K562 (cell line): ENCODE data around the gene CUL2. TPM values are rescaled to one million over a fixed set of nuclear protein-coding genes. Genes with fewer than 3 reads are reported as not detected.
A peak's percentile ranks its signal among the peaks of the same experiment; 100 is the strongest.

Source experiments
- ATAC-seq: fragments of 200-7000 bp; cut with Tn5 transposase; 3 replicates; pipeline ENCODE4 v1.9.1; 2020; ENCODE audit warnings: moderate library complexity
- BruUV-seq: library from RNA; stranded (reverse); fragments of 400-500 nt; replicated peaks from 2 replicates; lab custom pipeline; 2021; lab: Mats Ljungman, UMichigan
- CTCF ChIA-PET: fragments of 300-600 bp; formaldehyde crosslinking; extraction: SDS; loops from one replicate; lab custom pipeline; 2021; ENCODE audit warnings: low intra/inter-chr PET ratio; lab: Yijun Ruan, JAX
- POLR2A ChIA-PET: fragments of 300-600, 350-650 bp; sonication (Branson Sonifier 250); formaldehyde crosslinking; extraction: SDS; loops from one replicate; lab custom pipeline; 2021; ENCODE audit warnings: antibody characterized with exemption, inconsistent platforms; lab: Yijun Ruan, JAX
- DNase-seq, 4 experiments: peaks; one replicate each; pipeline versions ENCODE4 v3.0.0 to v3.0.0-alpha.2; 2011 to 2018; ENCODE audit warnings: low spot score in 3 of 4, mixed read lengths in 3 of 4; ENCODE audit errors: extremely low read depth in 1 of 4
- FAIRE-seq: peaks from 2 replicates; lab custom pipeline; 2011; peaks lifted over from hg19 to GRCh38; lab: Jason Lieb, UNC
- H2AFZ ChIP-seq: 2 replicates; pipeline ENCODE4 v1.6.0; 2011; ENCODE audit warnings: low read depth, low read length, control low read depth, inconsistent platforms
- H3K27ac ChIP-seq: fragments of 200-600 bp; 3 replicates; pipeline ENCODE4 v1.8.0; 2011; ENCODE audit warnings: low read depth, mild to moderate bottlenecking, control low read depth, inconsistent platforms, low read length, moderate library complexity, mixed read lengths; ENCODE audit errors: extremely low read depth
- H3K27me3 ChIP-seq, 2 experiments: fragments of 300-600 bp in 1 of 2; 2 replicates in 1 of 2; 3 replicates in 1 of 2; pipeline versions ENCODE4 v1.6.0 to v1.8.0; 2011; ENCODE audit warnings: inconsistent platforms in 2 of 2, low read length in 2 of 2, mild to moderate bottlenecking in 1 of 2, mixed read lengths in 1 of 2, moderate library complexity in 1 of 2; ENCODE audit not compliant: control insufficient read depth in 2 of 2, insufficient read depth in 2 of 2
- H3K36me3 ChIP-seq: fragments of 300-600 bp; 3 replicates; pipeline ENCODE4 v1.8.0; 2011; ENCODE audit warnings: mild to moderate bottlenecking, low read length, inconsistent platforms; ENCODE audit not compliant: control insufficient read depth, insufficient read depth
- H3K4me1 ChIP-seq, 2 experiments: fragments of 200-600 bp in 1 of 2; replicated peaks in 1 of 2; 2 replicates in 1 of 2; 3 replicates in 1 of 2; pipeline versions ENCODE4 v1.5.1 to v1.8.0; 2011; ENCODE audit warnings: inconsistent platforms in 2 of 2, low read length in 2 of 2, mild to moderate bottlenecking in 1 of 2, mixed read lengths in 1 of 2, moderate library complexity in 1 of 2; ENCODE audit not compliant: control insufficient read depth in 2 of 2, insufficient read depth in 2 of 2
- H3K4me2 ChIP-seq: 2 replicates; pipeline ENCODE4 v1.6.1; 2011; ENCODE audit warnings: low read length, control low read depth, inconsistent platforms, mixed read lengths; ENCODE audit not compliant: insufficient read depth
- H3K4me3 ChIP-seq: fragments of 200-600 bp; sonication (generic), shearing (Covaris generic); 2 replicates; pipeline ENCODE4 v1.5.1; 2016; ENCODE audit warnings: control low read depth, inconsistent platforms
- H3K79me2 ChIP-seq: fragments of 200-600 bp; 3 replicates; pipeline ENCODE4 v1.8.0; 2011; ENCODE audit warnings: low read length, inconsistent platforms; ENCODE audit not compliant: control insufficient read depth, insufficient read depth
- H3K9ac ChIP-seq, 2 experiments: 2 replicates each; pipeline versions ENCODE4 v1.6.0 to v1.6.1; 2011; ENCODE audit warnings: low read depth in 2 of 2, low read length in 2 of 2, control low read depth in 1 of 2, inconsistent platforms in 1 of 2, mild to moderate bottlenecking in 1 of 2, mixed read lengths in 1 of 2; ENCODE audit not compliant: insufficient read depth in 1 of 2
- H3K9me1 ChIP-seq: one replicate; pipeline ENCODE4 v1.6.0; 2011; ENCODE audit warnings: inconsistent platforms, mild to moderate bottlenecking, low read length, moderate library complexity; ENCODE audit not compliant: control insufficient read depth, insufficient read depth
- H3K9me3 ChIP-seq: replicated peaks from 2 replicates; pipeline ENCODE4 v1.5.1; 2011; ENCODE audit warnings: low read depth, low read length, inconsistent platforms; ENCODE audit not compliant: control insufficient read depth, insufficient read depth
- H4K20me1 ChIP-seq: replicated peaks from 2 replicates; pipeline ENCODE4 v1.6.1; 2011; ENCODE audit warnings: low read length, inconsistent platforms, mixed read lengths; ENCODE audit not compliant: control insufficient read depth, insufficient read depth
- CBX8 ChIP-seq: fragments of 200-600 bp; sonication (generic); IDR thresholded peaks from 2 replicates; pipeline ENCODE4 v1.6.1; 2012; ENCODE audit warnings: borderline replicate concordance, mixed run types, low read depth, mild to moderate bottlenecking, moderate library complexity, mixed read lengths, low read length, control low read depth, inconsistent platforms; ENCODE audit not compliant: poor library complexity, severe bottlenecking; ENCODE audit errors: extremely low read depth
- DDX20 ChIP-seq: fragments of 450-650 bp; IDR thresholded peaks from 2 replicates; pipeline ENCODE4 v1.6.1; 2016; ENCODE audit warnings: missing genetic modification characterization, low read depth, mild to moderate bottlenecking, missing compliant biosample characterization, moderate library complexity
- EP300 ChIP-seq: IDR thresholded peaks from 2 replicates; pipeline ENCODE4 v1.6.1; 2012; ENCODE audit warnings: low read length, improper control_type of control experiment
- MTA1 ChIP-seq: fragments of 450-650 bp; IDR thresholded peaks from 2 replicates; pipeline ENCODE4 v1.6.1; 2017; ENCODE audit warnings: borderline replicate concordance
- PML ChIP-seq: IDR thresholded peaks from 2 replicates; pipeline ENCODE4 v1.6.1; 2012; ENCODE audit warnings: low read length, inconsistent platforms
- SIRT6 ChIP-seq: IDR thresholded peaks from one replicate; pipeline ENCODE4 v1.6.1; 2012; ENCODE audit warnings: low read depth, mild to moderate bottlenecking, control low read depth, inconsistent platforms, low read length, moderate library complexity
- TFAM ChIP-seq: fragments of 250-450 bp; sonication (Bioruptor Pico); conservative IDR thresholded peaks from 2 replicates; pipeline ENCODE4 v1.5.0; 2021; ENCODE audit warnings: mild to moderate bottlenecking, moderate library complexity
- ZNF282 ChIP-seq: sonication (generic); formaldehyde crosslinking; IDR thresholded peaks from 2 replicates; pipeline ENCODE4 v1.8.1; 2023; ENCODE audit warnings: missing genetic modification reagents
- WGBS: fragments of 100-300 bp; shearing (Covaris generic); methylation state at CpG from one replicate; pipeline ENCODE4 v1.1.6; 2016; ENCODE audit warnings: low coverage, mixed read lengths; ENCODE audit not compliant: insufficient coverage; ENCODE audit errors: missing lambda C conversion rate; 5-methylcytosine and 5-hydroxymethylcytosine counted together
- in situ Hi-C: fragments of 300-500 bp; cut with MboI; formaldehyde crosslinking; loops from 4 replicates; pipeline ENCODE4 v1.15.0; 2018; ENCODE audit warnings: inconsistent platforms, mixed read lengths
- intact Hi-C: fragments of 100-400 bp; cut with micrococcal nuclease; formaldehyde crosslinking; loops from 2 replicates; pipeline ENCODE4 v1.14.2; 2022
- polyA plus RNA-seq, 8 experiments: library from polyadenylated mRNA; depleted of rRNA in 4 of 8; stranded (reverse) in 5 of 8; unstranded in 3 of 8; fragments of >200 nt; fragmentation: Nextera tagmentation in 2 of 8; fragmentation: Illumina TruSeq in 1 of 8; extraction: Ambion mirVana in 2 of 8; extraction: Trizol in 1 of 8; gene quantifications; 2 replicates each; pipeline versions ENCODE4 v1.2.1 to v1.2.3, GENCODE V29; 2011 to 2014; ENCODE audit warnings: inconsistent platforms in 1 of 8, missing spikeins in 1 of 8
- total RNA-seq, 7 experiments: library from RNA; depleted of rRNA in 6 of 7; stranded (reverse); fragments of >200 nt in 6 of 7; fragmentation: Illumina TruSeq in 2 of 7; extraction: Trizol in 2 of 7; gene quantifications; 2 replicates each; pipeline versions ENCODE4 v1.2.1 to v1.2.3, GENCODE V29; 2011 to 2021; ENCODE audit warnings: low replicate concordance in 1 of 7
- TF ChIP-seq, protein P1 (sequence below): fragments of 450-650 bp; IDR thresholded peaks from 2 replicates; pipeline ENCODE4 v1.6.1; 2016; ENCODE audit warnings: low read depth
- TF ChIP-seq, protein P2 (sequence below): fragments of 450-650 bp; formaldehyde crosslinking; IDR thresholded peaks from 2 replicates; pipeline ENCODE4 v1.4.0; 2020; ENCODE audit warnings: mild to moderate bottlenecking, mixed read lengths

CUL2 gene
- total and polyA plus RNA-seq, 9 of the 15 experiments (the other 6 are each of a cell fraction or from before 2014, with no cell fraction given), result 17.3 to 46.3 (median 41.2) TPM

GRCh38 chr10:35126530-35127288 lies 36.6 kb upstream of the CUL2 start, which contains the start of gene CREM:
CREM (plus strand) TSS chr10:35126846; CDS start chr10:35137836, 10,990 bp downstream.
- ATAC-seq, result peak; percentile 84
- Histone ChIP-seq H3K9me1 (no peaks in the 10 kb centered on the region), H3K4me1 (peaks cover 15 to 22% of the 10 kb centered on the region in 2 experiments), H3K36me3 (no peaks in the 10 kb centered on the region), H3K27ac (peak within 1 kb of the TSS; percentile 99), H2AFZ (peak within 1 kb of the TSS; percentile 93), H3K4me2 (peak within 1 kb of the TSS; percentile 96), H3K4me3 (peak within 1 kb of the TSS; percentile 95), H3K79me2 (peaks cover 43% of the 10 kb centered on the region), H3K9me3 (no peaks in the 10 kb centered on the region), H4K20me1 (no peaks in the 10 kb centered on the region), H3K27me3 (no peaks in the 10 kb centered on the region), H3K9ac (peak within 1 kb of the TSS; percentile 98 to 99)
- peak; percentile 97 to 98 (median 98) for DNase-seq
- CTCF ChIA-PET, result interaction anchor here (0.7 to 1.0 kb wide), 3 partner anchors 69 to 93 kb away, joined by 5 to 7 read pairs (median 5); no protein-coding TSS in a partner anchor
- in situ Hi-C loops, result no loop called here
- no TSS peak for BruUV-seq
- FAIRE-seq, result peak; percentile 77
- intact Hi-C loops, result loop anchor here (1.0 to 10.0 kb wide), 6 partner anchors 69 to 508 kb away; partner anchors contain the start of gene GJD4
- WGBS, result under 1% methylated on average over 52 of the region's 80 CpGs
- POLR2A ChIA-PET, result interaction anchor here (0.6 to 3.7 kb wide), 17 partner anchors 8 to 676 kb away, joined by 3 to 24 read pairs (median 4); partner anchors contain the start of gene CUL2
- no peak for TF ChIP-seq SIRT6
- peak; percentile 90 for TF ChIP-seq MTA1
- no peak for TF ChIP-seq ZNF282 (CRISPR knock-in tag)
- TF ChIP-seq, protein P1, sequence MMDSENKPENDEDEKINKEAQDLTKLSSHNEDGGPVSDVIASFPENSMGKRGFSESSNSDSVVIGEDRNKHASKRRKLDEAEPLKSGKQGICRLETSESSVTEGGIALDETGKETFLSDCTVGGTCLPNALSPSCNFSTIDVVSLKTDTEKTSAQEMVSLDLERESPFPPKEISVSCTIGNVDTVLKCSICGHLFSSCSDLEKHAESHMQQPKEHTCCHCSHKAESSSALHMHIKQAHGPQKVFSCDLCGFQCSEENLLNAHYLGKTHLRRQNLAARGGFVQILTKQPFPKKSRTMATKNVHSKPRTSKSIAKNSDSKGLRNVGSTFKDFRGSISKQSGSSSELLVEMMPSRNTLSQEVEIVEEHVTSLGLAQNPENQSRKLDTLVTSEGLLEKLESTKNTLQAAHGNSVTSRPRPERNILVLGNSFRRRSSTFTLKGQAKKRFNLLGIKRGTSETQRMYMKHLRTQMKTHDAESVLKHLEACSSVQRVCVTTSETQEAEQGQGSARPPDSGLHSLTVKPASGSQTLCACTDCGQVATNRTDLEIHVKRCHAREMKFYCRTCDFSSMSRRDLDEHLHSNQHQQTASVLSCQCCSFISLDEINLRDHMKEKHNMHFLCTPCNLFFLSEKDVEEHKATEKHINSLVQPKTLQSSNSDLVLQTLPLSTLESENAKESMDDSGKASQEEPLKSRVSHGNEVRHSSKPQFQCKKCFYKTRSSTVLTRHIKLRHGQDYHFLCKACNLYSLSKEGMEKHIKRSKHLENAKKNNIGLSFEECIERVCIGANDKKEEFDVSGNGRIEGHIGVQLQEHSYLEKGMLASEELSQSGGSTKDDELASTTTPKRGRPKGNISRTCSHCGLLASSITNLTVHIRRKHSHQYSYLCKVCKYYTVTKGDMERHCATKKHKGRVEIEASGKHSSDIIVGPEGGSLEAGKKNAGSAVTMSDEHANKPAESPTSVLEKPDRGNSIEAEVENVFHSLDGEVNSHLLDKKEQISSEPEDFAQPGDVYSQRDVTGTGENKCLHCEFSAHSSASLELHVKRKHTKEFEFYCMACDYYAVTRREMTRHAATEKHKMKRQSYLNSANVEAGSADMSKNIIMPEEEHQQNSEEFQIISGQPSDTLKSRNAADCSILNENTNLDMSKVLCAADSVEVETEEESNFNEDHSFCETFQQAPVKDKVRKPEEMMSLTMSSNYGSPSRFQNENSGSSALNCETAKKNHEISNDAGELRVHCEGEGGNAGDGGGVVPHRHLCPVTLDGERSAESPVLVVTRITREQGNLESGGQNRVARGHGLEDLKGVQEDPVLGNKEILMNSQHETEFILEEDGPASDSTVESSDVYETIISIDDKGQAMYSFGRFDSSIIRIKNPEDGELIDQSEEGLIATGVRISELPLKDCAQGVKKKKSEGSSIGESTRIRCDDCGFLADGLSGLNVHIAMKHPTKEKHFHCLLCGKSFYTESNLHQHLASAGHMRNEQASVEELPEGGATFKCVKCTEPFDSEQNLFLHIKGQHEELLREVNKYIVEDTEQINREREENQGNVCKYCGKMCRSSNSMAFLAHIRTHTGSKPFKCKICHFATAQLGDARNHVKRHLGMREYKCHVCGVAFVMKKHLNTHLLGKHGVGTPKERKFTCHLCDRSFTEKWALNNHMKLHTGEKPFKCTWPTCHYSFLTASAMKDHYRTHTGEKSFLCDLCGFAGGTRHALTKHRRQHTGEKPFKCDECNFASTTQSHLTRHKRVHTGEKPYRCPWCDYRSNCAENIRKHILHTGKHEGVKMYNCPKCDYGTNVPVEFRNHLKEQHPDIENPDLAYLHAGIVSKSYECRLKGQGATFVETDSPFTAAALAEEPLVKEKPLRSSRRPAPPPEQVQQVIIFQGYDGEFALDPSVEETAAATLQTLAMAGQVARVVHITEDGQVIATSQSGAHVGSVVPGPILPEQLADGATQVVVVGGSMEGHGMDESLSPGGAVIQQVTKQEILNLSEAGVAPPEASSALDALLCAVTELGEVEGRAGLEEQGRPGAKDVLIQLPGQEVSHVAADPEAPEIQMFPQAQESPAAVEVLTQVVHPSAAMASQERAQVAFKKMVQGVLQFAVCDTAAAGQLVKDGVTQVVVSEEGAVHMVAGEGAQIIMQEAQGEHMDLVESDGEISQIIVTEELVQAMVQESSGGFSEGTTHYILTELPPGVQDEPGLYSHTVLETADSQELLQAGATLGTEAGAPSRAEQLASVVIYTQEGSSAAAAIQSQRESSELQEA, result no peak
- TF ChIP-seq PML, result peak; percentile 64; the same call in 1 of the 2 replicates
- TF ChIP-seq DDX20 (tag), result no peak
- TF ChIP-seq CBX8, result no peak
- TF ChIP-seq TFAM, result no peak
- TF ChIP-seq, protein P2, sequence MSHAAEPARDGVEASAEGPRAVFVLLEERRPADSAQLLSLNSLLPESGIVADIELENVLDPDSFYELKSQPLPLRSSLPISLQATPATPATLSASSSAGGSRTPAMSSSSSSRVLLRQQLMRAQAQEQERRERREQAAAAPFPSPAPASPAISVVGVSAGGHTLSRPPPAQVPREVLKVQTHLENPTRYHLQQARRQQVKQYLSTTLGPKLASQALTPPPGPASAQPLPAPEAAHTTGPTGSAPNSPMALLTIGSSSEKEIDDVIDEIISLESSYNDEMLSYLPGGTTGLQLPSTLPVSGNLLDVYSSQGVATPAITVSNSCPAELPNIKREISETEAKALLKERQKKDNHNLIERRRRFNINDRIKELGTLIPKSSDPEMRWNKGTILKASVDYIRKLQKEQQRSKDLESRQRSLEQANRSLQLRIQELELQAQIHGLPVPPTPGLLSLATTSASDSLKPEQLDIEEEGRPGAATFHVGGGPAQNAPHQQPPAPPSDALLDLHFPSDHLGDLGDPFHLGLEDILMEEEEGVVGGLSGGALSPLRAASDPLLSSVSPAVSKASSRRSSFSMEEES (CRISPR knock-in tag), result no peak
- TF ChIP-seq EP300, result no peak
